ENCODE results near the gene CAPS.
A peak's percentile ranks its signal among the peaks of the same experiment; 100 is the strongest.

- TF ChIP-seq, protein P1, sequence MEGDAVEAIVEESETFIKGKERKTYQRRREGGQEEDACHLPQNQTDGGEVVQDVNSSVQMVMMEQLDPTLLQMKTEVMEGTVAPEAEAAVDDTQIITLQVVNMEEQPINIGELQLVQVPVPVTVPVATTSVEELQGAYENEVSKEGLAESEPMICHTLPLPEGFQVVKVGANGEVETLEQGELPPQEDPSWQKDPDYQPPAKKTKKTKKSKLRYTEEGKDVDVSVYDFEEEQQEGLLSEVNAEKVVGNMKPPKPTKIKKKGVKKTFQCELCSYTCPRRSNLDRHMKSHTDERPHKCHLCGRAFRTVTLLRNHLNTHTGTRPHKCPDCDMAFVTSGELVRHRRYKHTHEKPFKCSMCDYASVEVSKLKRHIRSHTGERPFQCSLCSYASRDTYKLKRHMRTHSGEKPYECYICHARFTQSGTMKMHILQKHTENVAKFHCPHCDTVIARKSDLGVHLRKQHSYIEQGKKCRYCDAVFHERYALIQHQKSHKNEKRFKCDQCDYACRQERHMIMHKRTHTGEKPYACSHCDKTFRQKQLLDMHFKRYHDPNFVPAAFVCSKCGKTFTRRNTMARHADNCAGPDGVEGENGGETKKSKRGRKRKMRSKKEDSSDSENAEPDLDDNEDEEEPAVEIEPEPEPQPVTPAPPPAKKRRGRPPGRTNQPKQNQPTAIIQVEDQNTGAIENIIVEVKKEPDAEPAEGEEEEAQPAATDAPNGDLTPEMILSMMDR (optimal IDR thresholded peaks at IDR 0.05 in 1 of 3, IDR thresholded peaks at IDR 0.05 in 1 of 3, conservative IDR thresholded peaks at IDR 0.05 in 1 of 3; ENCODE audit: extremely low read depth in 1 of 3, insufficient read depth in 2 of 3, low read length in 3 of 3): peak in 2 of 3 experiments; percentile 10 to 11
- no peak for TF ChIP-seq EZH2 (IDR thresholded peaks at IDR 0.05; ENCODE audit: low read length)
These were observed 16.7 kb upstream of the CAPS start for GRCh38 chr19:5897189-5897969.

Measured in keratinocyte (primary cell).